DMS114 treated with DMSO at 0.1 percent for 48 hours (cell line): ENCODE measurements around the gene SEC14L1.
"Not testable (repeated sequence)": the region's sequence is repeated elsewhere in the genome, so short reads cannot be mapped to it uniquely, and the experiment has no call there.

Source experiments
- DNase-seq: peaks from one replicate; lab custom pipeline; 2025; ENCODE audit not compliant: unreplicated experiment; lab: John Stamatoyannopoulos, UW

SEC14L1 gene

GRCh38 chr17:77231076-77231871 is 90.5 kb downstream of the SEC14L1 start:
- DNase-seq, result no peak

- DNase-seq, result no peak
These were observed 92.4 kb downstream of the SEC14L1 start for GRCh38 chr17:77233127-77233526.

GRCh38 chr17:77233635-77234334 is 93.0 kb downstream of the SEC14L1 start:
- DNase-seq, result no peak

GRCh38 chr17:77234695-77235094 is 93.9 kb downstream of the SEC14L1 start:
- DNase-seq, result no peak

- DNase-seq, result no peak
These were observed 94.7 kb downstream of the SEC14L1 start for GRCh38 chr17:77235370-77235941.

GRCh38 chr17:77237232-77238008 is 96.7 kb downstream of the SEC14L1 start:
- DNase-seq, result no peak

GRCh38 chr17:77240976-77241375 is 100.2 kb downstream of the SEC14L1 start:
- no peak for DNase-seq

GRCh38 chr17:77242118-77242851 is 101.5 kb downstream of the SEC14L1 start:
- no peak for DNase-seq

- no peak for DNase-seq
These were observed 104.6 kb downstream of the SEC14L1 start for GRCh38 chr17:77245162-77245926.

- DNase-seq, result no peak
These were observed 105.6 kb downstream of the SEC14L1 start for GRCh38 chr17:77246110-77247047.

GRCh38 chr17:77247048-77247541 is 106.3 kb downstream of the SEC14L1 start:
- peak; percentile 33 for DNase-seq

GRCh38 chr17:77247609-77248008 is 106.8 kb downstream of the SEC14L1 start:
- DNase-seq, result no peak

GRCh38 chr17:77248216-77249114 is 107.7 kb downstream of the SEC14L1 start:
- DNase-seq, result no peak

- DNase-seq, result no peak
These were observed 110.9 kb downstream of the SEC14L1 start for GRCh38 chr17:77251622-77252183.

- not testable (repeated sequence) for DNase-seq
These were observed 111.5 kb downstream of the SEC14L1 start for GRCh38 chr17:77252306-77252705.

- no peak for DNase-seq
These were observed 112.9 kb downstream of the SEC14L1 start for GRCh38 chr17:77253611-77254051.
